Measurements from ENCODE around the gene ENTPD6.
A peak's percentile ranks its signal among the peaks of the same experiment; 100 is the strongest.

The ENTPD6 gene

GRCh38 chr20:25247000-25247517 is 51.5 kb downstream of the ENTPD6 start:
- ChIA-PET POLR2A (interaction anchor here (0.9 to 3.3 kb wide), 12 partner anchors 10 to 160 kb away, joined by 3 to 22 read pairs (median 8); partner anchors contain the start of genes ABHD12, ENTPD6 and GINS1), CTCF (interaction anchor here (0.9 to 2.2 kb wide), 5 partner anchors 11 to 49 kb away, joined by 3 to 8 read pairs (median 4); no protein-coding TSS in a partner anchor)
- TF ChIP-seq FOXK2 (IDR thresholded peaks at IDR 0.05), result no peak
- TF ChIP-seq TARDBP (IDR thresholded peaks at IDR 0.05), result no peak
- TF ChIP-seq ARNT (IDR thresholded peaks at IDR 0.05), result no peak
- no peak for TF ChIP-seq PKNOX1 (IDR thresholded peaks at IDR 0.05)
- no peak for TF ChIP-seq HDGF (IDR thresholded peaks at IDR 0.05; ENCODE audit: borderline replicate concordance)
- TF ChIP-seq FOXM1 (IDR thresholded peaks at IDR 0.05; ENCODE audit: borderline replicate concordance), result no peak
- TF ChIP-seq BHLHE40 (IDR thresholded peaks at IDR 0.05; ENCODE audit: borderline replicate concordance), result no peak
- TF ChIP-seq SUZ12 (IDR thresholded peaks at IDR 0.05), result no peak
- DNase-seq (ENCODE audit: extremely low spot score), result peak; percentile 49

DNA sequence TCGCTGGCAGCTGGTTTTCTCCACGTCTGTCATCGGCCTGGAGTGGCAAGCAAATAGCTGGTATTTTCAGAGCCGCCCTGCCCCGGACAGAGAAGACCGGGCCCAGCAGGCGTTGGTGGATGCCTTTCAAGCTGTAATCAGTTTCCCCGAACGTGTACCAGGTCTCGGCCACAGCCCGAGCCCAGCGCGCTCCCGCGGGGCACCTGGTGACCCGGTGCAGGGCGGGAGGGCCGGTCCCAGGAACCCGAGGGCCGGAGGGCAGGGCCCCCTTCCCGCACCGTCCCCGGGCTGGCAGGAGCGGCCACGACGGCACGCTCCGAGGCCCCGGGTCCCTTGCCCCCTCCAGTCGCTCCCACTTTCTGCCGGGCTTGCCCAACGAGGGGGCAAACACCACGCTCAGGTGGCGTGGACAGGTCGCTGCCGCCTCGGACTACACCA is 52.0 kb downstream of the ENTPD6 start:
- no peak for DNase-seq (ENCODE audit: extremely low spot score)
- POLR2A ChIA-PET, result interaction anchor here (0.7 to 3.3 kb wide), 15 partner anchors 8 to 160 kb away, joined by 3 to 22 read pairs (median 7); partner anchors contain the start of genes ABHD12, ENTPD6 and GINS1
- TF ChIP-seq CTBP1 (IDR thresholded peaks at IDR 0.05; ENCODE audit: borderline replicate concordance), result no peak
- no peak for TF ChIP-seq ZNF384 (IDR thresholded peaks at IDR 0.05)
- TF ChIP-seq ELF4 (IDR thresholded peaks at IDR 0.05), result no peak
- no peak for TF ChIP-seq PKNOX1 (IDR thresholded peaks at IDR 0.05)
- no peak for TF ChIP-seq HDGF (IDR thresholded peaks at IDR 0.05; ENCODE audit: borderline replicate concordance)
- TF ChIP-seq BHLHE40 (IDR thresholded peaks at IDR 0.05; ENCODE audit: borderline replicate concordance), result no peak
- TF ChIP-seq FOXM1 (IDR thresholded peaks at IDR 0.05; ENCODE audit: borderline replicate concordance), result no peak
- TF ChIP-seq L3MBTL2 (conservative IDR thresholded peaks at IDR 0.05), result no peak
- TF ChIP-seq LEF1 (IDR thresholded peaks at IDR 0.05; ENCODE audit: borderline replicate concordance), result no peak
- TF ChIP-seq SUZ12 (IDR thresholded peaks at IDR 0.05), result no peak
- TF ChIP-seq NFRKB (IDR thresholded peaks at IDR 0.05), result no peak
- TF ChIP-seq SP1 (IDR thresholded peaks at IDR 0.05), result no peak
- no peak for TF ChIP-seq TARDBP (IDR thresholded peaks at IDR 0.05)
- no peak for TF ChIP-seq FOXA1 (IDR thresholded peaks at IDR 0.05)
- TF ChIP-seq ARNT (IDR thresholded peaks at IDR 0.05), result no peak
- TF ChIP-seq FOXK2 (IDR thresholded peaks at IDR 0.05), result no peak
- CTCF ChIA-PET, result interaction anchor here (0.9 to 2.2 kb wide), 5 partner anchors 12 to 49 kb away, joined by 3 to 8 read pairs (median 4); no protein-coding TSS in a partner anchor

GRCh38 chr20:25247956-25248785 is 52.7 kb downstream of the ENTPD6 start, which contains the start of gene PYGB:
Gene PYGB, plus strand, starts transcription at chr20:25248085. Its CDS starts 94 bp downstream, at chr20:25248179.
- ChIA-PET CTCF (interaction anchor here (1.2 to 2.2 kb wide), 3 partner anchors 12 to 253 kb away, joined by 4 to 8 read pairs (median 5); no protein-coding TSS in a partner anchor), POLR2A (interaction anchor here (0.7 to 3.3 kb wide), 16 partner anchors 9 to 159 kb away, joined by 3 to 22 read pairs (median 6); partner anchors contain the start of genes ABHD12, ENTPD6 and GINS1)
- DNase-seq (ENCODE audit: extremely low spot score), result peak; percentile 91
- TF ChIP-seq NFRKB (IDR thresholded peaks at IDR 0.05), result no peak
- no peak for TF ChIP-seq BHLHE40 (IDR thresholded peaks at IDR 0.05; ENCODE audit: borderline replicate concordance)
- TF ChIP-seq CTBP1 (IDR thresholded peaks at IDR 0.05; ENCODE audit: borderline replicate concordance), result peak; percentile 53; the same call in 1 of the 2 replicates
- no peak for TF ChIP-seq ZNF384 (IDR thresholded peaks at IDR 0.05)
- no peak for TF ChIP-seq SP1 (IDR thresholded peaks at IDR 0.05)
- no peak for TF ChIP-seq ELF4 (IDR thresholded peaks at IDR 0.05)
- TF ChIP-seq FOXM1 (IDR thresholded peaks at IDR 0.05; ENCODE audit: borderline replicate concordance), result no peak
- TF ChIP-seq TARDBP (IDR thresholded peaks at IDR 0.05), result no peak
- TF ChIP-seq SUZ12 (IDR thresholded peaks at IDR 0.05), result no peak
- TF ChIP-seq L3MBTL2 (conservative IDR thresholded peaks at IDR 0.05), result peak; percentile 71
- no peak for TF ChIP-seq FOXA1 (IDR thresholded peaks at IDR 0.05)
- TF ChIP-seq PKNOX1 (IDR thresholded peaks at IDR 0.05), result peak; percentile 70
- no peak for TF ChIP-seq LEF1 (IDR thresholded peaks at IDR 0.05; ENCODE audit: borderline replicate concordance)
- TF ChIP-seq FOXK2 (IDR thresholded peaks at IDR 0.05), result no peak

DNA sequence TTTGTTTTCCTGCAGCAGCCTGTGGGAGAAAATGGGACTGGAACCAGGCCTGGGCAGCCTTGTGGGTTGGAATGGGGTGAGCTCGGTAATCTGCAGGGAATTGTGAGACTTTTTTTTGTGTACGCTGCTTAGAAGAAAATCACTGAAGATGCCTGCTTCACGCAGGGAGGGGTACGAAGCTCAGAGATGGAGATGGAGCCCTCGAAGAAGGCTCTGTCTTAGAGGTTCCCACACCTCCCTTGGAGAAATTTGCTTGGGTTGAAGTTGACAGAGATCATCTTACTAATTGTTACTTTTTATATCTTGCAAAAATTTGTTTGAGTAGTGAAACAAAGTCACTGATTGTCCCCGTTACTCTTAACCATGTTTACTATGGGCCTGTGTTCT is 53.3 kb downstream of the ENTPD6 start:
- ChIA-PET POLR2A (interaction anchor here (0.8 to 3.3 kb wide), 4 partner anchors 12 to 45 kb away, joined by 3 to 22 read pairs (median 8); no protein-coding TSS in a partner anchor), CTCF (interaction anchor here (1.2 to 2.2 kb wide), 2 partner anchors 16 to 253 kb away, joined by 4 to 8 read pairs; no protein-coding TSS in a partner anchor)
- TF ChIP-seq TARDBP (IDR thresholded peaks at IDR 0.05) (no peak), FOXM1 (IDR thresholded peaks at IDR 0.05; ENCODE audit: borderline replicate concordance) (no peak), CTBP1 (IDR thresholded peaks at IDR 0.05; ENCODE audit: borderline replicate concordance) (no peak)
- no peak for DNase-seq (ENCODE audit: extremely low spot score)

- ChIA-PET POLR2A (interaction anchor here (0.8 to 3.3 kb wide), 4 partner anchors 13 to 46 kb away, joined by 3 to 22 read pairs (median 8); no protein-coding TSS in a partner anchor), CTCF (interaction anchor here (1.2 kb wide), 1 partner anchor 254 kb away, joined by 4 read pairs; no protein-coding TSS in a partner anchor)
- no peak for DNase-seq (ENCODE audit: extremely low spot score)
- no peak for TF ChIP-seq TARDBP (IDR thresholded peaks at IDR 0.05)
- no peak for TF ChIP-seq ARNT (IDR thresholded peaks at IDR 0.05)
- no peak for TF ChIP-seq PKNOX1 (IDR thresholded peaks at IDR 0.05)
- no peak for TF ChIP-seq SP1 (IDR thresholded peaks at IDR 0.05)
- no peak for TF ChIP-seq FOXM1 (IDR thresholded peaks at IDR 0.05; ENCODE audit: borderline replicate concordance)
- TF ChIP-seq ELF4 (IDR thresholded peaks at IDR 0.05), result no peak
- TF ChIP-seq L3MBTL2 (conservative IDR thresholded peaks at IDR 0.05), result no peak
- no peak for TF ChIP-seq FOXA1 (IDR thresholded peaks at IDR 0.05)
- TF ChIP-seq NFRKB (IDR thresholded peaks at IDR 0.05), result no peak
- TF ChIP-seq CTBP1 (IDR thresholded peaks at IDR 0.05; ENCODE audit: borderline replicate concordance), result no peak
- no peak for TF ChIP-seq ZNF384 (IDR thresholded peaks at IDR 0.05)
- TF ChIP-seq FOXK2 (IDR thresholded peaks at IDR 0.05), result no peak
- TF ChIP-seq LEF1 (IDR thresholded peaks at IDR 0.05; ENCODE audit: borderline replicate concordance), result no peak
- no peak for TF ChIP-seq HDGF (IDR thresholded peaks at IDR 0.05; ENCODE audit: borderline replicate concordance)
- TF ChIP-seq SUZ12 (IDR thresholded peaks at IDR 0.05), result no peak
- TF ChIP-seq BHLHE40 (IDR thresholded peaks at IDR 0.05; ENCODE audit: borderline replicate concordance), result no peak
Measured at GRCh38 chr20:25249198-25249931, 53.9 kb downstream of the ENTPD6 start.

Measured in HEK293T (cell line).